Measurements from ENCODE around the gene CFAP221. TPM values are rescaled to one million over a fixed set of nuclear protein-coding genes. Genes with fewer than 3 reads are reported as not detected.
"Not testable (repeated sequence)": the region's sequence is repeated elsewhere in the genome, so short reads cannot be mapped to it uniquely, and the experiment has no call there.

Gene CFAP221
- total and polyA plus RNA-seq, 10 of the 15 experiments (the other 5 are each of a cell fraction or from before 2014, with no cell fraction given) = not detected

GRCh38 chr2:119618725-119619124 is 74.5 kb downstream of the CFAP221 start:
- H3K27me3 ChIP-seq (replicated peaks in 1 of 2; ENCODE audit: control insufficient read depth in 2 of 2, insufficient read depth in 2 of 2, low read length in 1 of 2); BruUV-seq (replicated peaks); H3K36me3 ChIP-seq (ENCODE audit: control insufficient read depth in 2 of 2, insufficient read depth in 2 of 2, low read length in 1 of 2); intact Hi-C loops (cut with micrococcal nuclease; ENCODE audit: unreplicated experiment); RAD21 ChIA-PET (ENCODE audit: unreplicated experiment); H3K27ac ChIP-seq (ENCODE audit: control insufficient read depth, insufficient read depth); H4K20me1 ChIP-seq (ENCODE audit: control insufficient read depth, insufficient read depth); POLR2A ChIA-PET; DNase-seq (ENCODE audit: low read depth, low spot score); H3K79me2 ChIP-seq (ENCODE audit: control insufficient read depth, insufficient read depth, low read length); H3K4me3 ChIP-seq; in situ Hi-C loops (cut with MboI); H2AFZ ChIP-seq (ENCODE audit: control insufficient read depth, low read depth, low read length); CTCF ChIA-PET; FAIRE-seq; H3K4me1 ChIP-seq (ENCODE audit: control insufficient read depth, insufficient read depth, low read length); ATAC-seq; H3K9ac ChIP-seq (ENCODE audit: control insufficient read depth, insufficient read depth, low read length); H3K4me2 ChIP-seq (ENCODE audit: control insufficient read depth, insufficient read depth); SMC1A ChIA-PET (ENCODE audit: uncharacterized antibody, unreplicated experiment); H3K9me3 ChIP-seq (replicated peaks; ENCODE audit: control insufficient read depth, insufficient read depth, low read length): not testable (repeated sequence)
- 4% methylated on average over 7 of the region's 7 CpGs for WGBS (ENCODE audit: insufficient coverage, insufficient replicate concordance, low lambda C conversion rate, missing lambda C conversion rate)

DNA sequence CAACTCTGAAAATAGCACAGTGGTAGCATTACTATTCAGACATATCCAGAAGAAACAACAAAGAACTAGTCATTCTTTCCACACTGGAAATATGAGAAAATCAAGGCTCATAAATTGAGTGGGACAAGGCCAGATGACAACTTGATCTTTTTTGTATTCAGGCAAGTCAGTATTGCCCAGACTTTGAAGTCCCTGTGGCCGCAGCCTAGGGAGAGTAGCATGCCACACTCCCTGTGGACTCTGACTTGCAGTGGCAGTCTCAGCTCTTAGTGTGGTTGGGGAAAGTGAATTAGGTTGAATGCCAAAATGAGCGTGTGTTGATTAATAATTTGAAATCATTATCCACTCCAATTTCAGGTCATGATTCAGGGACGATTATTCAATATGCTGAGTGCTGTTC is 81.0 kb downstream of the CFAP221 start:
- WGBS (ENCODE audit: insufficient coverage, insufficient replicate concordance, low lambda C conversion rate, missing lambda C conversion rate) = 24% methylated on average over 3 of the region's 3 CpGs
- in situ Hi-C loops (cut with MboI) = no loop called here
- RAD21 ChIA-PET (ENCODE audit: unreplicated experiment) = no interaction called here
- TF ChIP-seq NBN (IDR thresholded peaks at IDR 0.05) = no peak
- no peak for TF ChIP-seq MAX (IDR thresholded peaks at IDR 0.05; ENCODE audit: low read depth, low read length)
- no peak for TF ChIP-seq SREBF2 (IDR thresholded peaks at IDR 0.05; ENCODE audit: low read length)
- no peak for TF ChIP-seq BCL3 (IDR thresholded peaks at IDR 0.05; ENCODE audit: borderline replicate concordance, insufficient read depth, low read depth, low read length, poor library complexity, severe bottlenecking)
- no peak for TF ChIP-seq RAD51 (IDR thresholded peaks at IDR 0.05)
- TF ChIP-seq, protein P1, sequence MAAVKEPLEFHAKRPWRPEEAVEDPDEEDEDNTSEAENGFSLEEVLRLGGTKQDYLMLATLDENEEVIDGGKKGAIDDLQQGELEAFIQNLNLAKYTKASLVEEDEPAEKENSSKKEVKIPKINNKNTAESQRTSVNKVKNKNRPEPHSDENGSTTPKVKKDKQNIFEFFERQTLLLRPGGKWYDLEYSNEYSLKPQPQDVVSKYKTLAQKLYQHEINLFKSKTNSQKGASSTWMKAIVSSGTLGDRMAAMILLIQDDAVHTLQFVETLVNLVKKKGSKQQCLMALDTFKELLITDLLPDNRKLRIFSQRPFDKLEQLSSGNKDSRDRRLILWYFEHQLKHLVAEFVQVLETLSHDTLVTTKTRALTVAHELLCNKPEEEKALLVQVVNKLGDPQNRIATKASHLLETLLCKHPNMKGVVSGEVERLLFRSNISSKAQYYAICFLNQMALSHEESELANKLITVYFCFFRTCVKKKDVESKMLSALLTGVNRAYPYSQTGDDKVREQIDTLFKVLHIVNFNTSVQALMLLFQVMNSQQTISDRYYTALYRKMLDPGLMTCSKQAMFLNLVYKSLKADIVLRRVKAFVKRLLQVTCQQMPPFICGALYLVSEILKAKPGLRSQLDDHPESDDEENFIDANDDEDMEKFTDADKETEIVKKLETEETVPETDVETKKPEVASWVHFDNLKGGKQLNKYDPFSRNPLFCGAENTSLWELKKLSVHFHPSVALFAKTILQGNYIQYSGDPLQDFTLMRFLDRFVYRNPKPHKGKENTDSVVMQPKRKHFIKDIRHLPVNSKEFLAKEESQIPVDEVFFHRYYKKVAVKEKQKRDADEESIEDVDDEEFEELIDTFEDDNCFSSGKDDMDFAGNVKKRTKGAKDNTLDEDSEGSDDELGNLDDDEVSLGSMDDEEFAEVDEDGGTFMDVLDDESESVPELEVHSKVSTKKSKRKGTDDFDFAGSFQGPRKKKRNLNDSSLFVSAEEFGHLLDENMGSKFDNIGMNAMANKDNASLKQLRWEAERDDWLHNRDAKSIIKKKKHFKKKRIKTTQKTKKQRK (IDR thresholded peaks at IDR 0.05; ENCODE audit: low read depth, low read length) = no peak
- TF ChIP-seq PAX8 (IDR thresholded peaks at IDR 0.05) = no peak
- no peak for TF ChIP-seq CHD1 (IDR thresholded peaks at IDR 0.05; ENCODE audit: low read depth, low read length)
- no peak for TF ChIP-seq BCLAF1 (IDR thresholded peaks at IDR 0.05)
- CTCF ChIA-PET = no interaction called here
- Histone ChIP-seq H3K9me3 (replicated peaks; ENCODE audit: control insufficient read depth, insufficient read depth, low read length) (no peaks in the 10 kb centered on the region), H4K20me1 (ENCODE audit: control insufficient read depth, insufficient read depth) (no peaks in the 10 kb centered on the region), H3K9ac (ENCODE audit: control insufficient read depth, insufficient read depth, low read length) (no peak overlapping the region), H2AFZ (ENCODE audit: control insufficient read depth, low read depth, low read length) (no peak overlapping the region), H3K36me3 (ENCODE audit: control insufficient read depth in 2 of 2, insufficient read depth in 2 of 2, low read length in 1 of 2) (no peaks in the 10 kb centered on the region), H3K27ac (ENCODE audit: control insufficient read depth, insufficient read depth) (no peak overlapping the region), H3K4me1 (ENCODE audit: control insufficient read depth, insufficient read depth, low read length) (no peaks in the 10 kb centered on the region), H3K79me2 (ENCODE audit: control insufficient read depth, insufficient read depth, low read length) (no peaks in the 10 kb centered on the region), H3K4me3 (no peak overlapping the region), H3K4me2 (ENCODE audit: control insufficient read depth, insufficient read depth) (no peak overlapping the region), H3K27me3 (replicated peaks in 1 of 2; ENCODE audit: control insufficient read depth in 2 of 2, insufficient read depth in 2 of 2, low read length in 1 of 2) (peaks cover 0 to 4% of the 10 kb centered on the region in 2 experiments; a peak in 1 of 4 replicates)
- DNase-seq (ENCODE audit: low read depth, low spot score) (no peak), ATAC-seq (no peak), FAIRE-seq (no peak)
- POLR2A ChIA-PET = no interaction called here
- SMC1A ChIA-PET (ENCODE audit: uncharacterized antibody, unreplicated experiment) = no interaction called here
- BruUV-seq (replicated peaks) = no TSS peak
- intact Hi-C loops (cut with micrococcal nuclease; ENCODE audit: unreplicated experiment) = no loop called here
